HCT116 (cell line): ENCODE data around the gene COL23A1.

ENCODE experiments used
- CEBPB ChIP-seq: IDR thresholded peaks from 2 replicates; pipeline ENCODE4 v1.6.1; 2012; ENCODE audit warnings: low read depth
- ELF1 ChIP-seq: IDR thresholded peaks from 2 replicates; pipeline ENCODE4 v1.6.1; 2012; ENCODE audit warnings: low read depth, borderline replicate concordance
- EZH2phosphoT487 ChIP-seq: fragments of 200-600 bp; IDR thresholded peaks from 2 replicates; pipeline ENCODE4 v1.6.1; 2018; ENCODE audit warnings: antibody characterized with exemption, borderline replicate concordance
- FOSL1 ChIP-seq: IDR thresholded peaks from 2 replicates; pipeline ENCODE4 v1.6.1; 2012; ENCODE audit warnings: low read depth
- POLR2A ChIP-seq: IDR thresholded peaks from 2 replicates; pipeline ENCODE4 v1.7.0; 2011; ENCODE audit warnings: borderline replicate concordance; ENCODE audit not compliant: insufficient read depth, insufficient read length; ENCODE audit errors: extremely low read depth
- TF ChIP-seq, protein P1 (sequence below), 3 experiments: fragments of 200-600 bp in 1 of 3; sonication (generic) in 1 of 3; IDR thresholded peaks in 2 of 3; conservative IDR thresholded peaks in 1 of 3; 2 replicates each; pipeline ENCODE4 v1.5.1; 2012 to 2017; ENCODE audit warnings: low read depth in 2 of 3, low read length in 2 of 3, antibody characterized with exemption in 1 of 3, borderline replicate concordance in 1 of 3, control low read depth in 1 of 3, mild to moderate bottlenecking in 1 of 3, mixed read lengths in 1 of 3, mixed run types in 1 of 3, moderate library complexity in 1 of 3; ENCODE audit not compliant: insufficient read depth in 1 of 3
- TF ChIP-seq, protein P2 (sequence below): IDR thresholded peaks from 2 replicates; pipeline ENCODE4 v1.6.1; 2012
- TF ChIP-seq, protein P3 (sequence below): IDR thresholded peaks from 2 replicates; pipeline ENCODE4 v1.6.1; 2012; ENCODE audit warnings: low read depth
- TF ChIP-seq, protein P4 (sequence below): IDR thresholded peaks from 2 replicates; pipeline ENCODE4 v1.6.1; 2012

DNA sequence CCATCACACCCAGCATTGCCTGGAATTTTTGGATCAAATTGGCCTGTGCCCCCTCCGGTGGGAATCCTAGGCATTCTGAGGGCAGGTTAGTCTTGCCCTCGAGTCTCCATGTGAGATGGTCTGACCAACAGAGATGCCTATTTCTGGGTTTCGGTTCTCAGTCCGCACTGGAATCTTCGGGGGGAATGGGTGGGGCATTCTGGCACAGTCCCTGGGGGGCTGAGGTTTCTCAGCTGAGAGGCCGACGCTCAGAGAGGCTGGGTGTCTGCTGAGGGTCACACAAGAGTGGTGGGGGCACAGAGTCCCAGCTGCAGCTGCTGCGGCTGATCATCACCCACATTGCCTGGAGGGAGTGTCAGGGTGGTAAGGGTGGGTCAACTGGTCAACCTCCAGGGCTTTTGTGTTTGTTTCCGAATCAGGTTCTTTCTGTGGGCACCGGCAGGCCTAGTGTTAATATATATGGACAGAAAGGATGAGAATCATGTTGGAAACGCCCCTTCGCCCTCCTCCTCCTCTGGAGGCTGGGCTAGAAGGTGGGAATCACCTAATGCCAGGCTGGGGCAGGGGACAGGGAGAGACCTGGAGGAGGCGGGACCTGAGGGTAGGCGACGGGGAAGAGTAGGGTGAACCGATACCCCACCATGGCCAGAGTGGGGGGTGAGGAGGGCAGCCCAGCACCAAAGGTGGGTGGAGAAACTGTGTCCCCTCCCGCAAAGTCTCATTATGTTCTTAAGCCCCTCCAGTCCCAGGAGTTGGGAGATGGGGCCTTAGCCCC lies 208.1 kb downstream of the COL23A1 start:
- TF ChIP-seq EZH2phosphoT487 (no peak), CEBPB (no peak), POLR2A (no peak), ELF1 (no peak), FOSL1 (no peak)
- TF ChIP-seq, protein P1, sequence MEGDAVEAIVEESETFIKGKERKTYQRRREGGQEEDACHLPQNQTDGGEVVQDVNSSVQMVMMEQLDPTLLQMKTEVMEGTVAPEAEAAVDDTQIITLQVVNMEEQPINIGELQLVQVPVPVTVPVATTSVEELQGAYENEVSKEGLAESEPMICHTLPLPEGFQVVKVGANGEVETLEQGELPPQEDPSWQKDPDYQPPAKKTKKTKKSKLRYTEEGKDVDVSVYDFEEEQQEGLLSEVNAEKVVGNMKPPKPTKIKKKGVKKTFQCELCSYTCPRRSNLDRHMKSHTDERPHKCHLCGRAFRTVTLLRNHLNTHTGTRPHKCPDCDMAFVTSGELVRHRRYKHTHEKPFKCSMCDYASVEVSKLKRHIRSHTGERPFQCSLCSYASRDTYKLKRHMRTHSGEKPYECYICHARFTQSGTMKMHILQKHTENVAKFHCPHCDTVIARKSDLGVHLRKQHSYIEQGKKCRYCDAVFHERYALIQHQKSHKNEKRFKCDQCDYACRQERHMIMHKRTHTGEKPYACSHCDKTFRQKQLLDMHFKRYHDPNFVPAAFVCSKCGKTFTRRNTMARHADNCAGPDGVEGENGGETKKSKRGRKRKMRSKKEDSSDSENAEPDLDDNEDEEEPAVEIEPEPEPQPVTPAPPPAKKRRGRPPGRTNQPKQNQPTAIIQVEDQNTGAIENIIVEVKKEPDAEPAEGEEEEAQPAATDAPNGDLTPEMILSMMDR (IDR thresholded peaks at IDR 0.05 in 2 of 3, conservative IDR thresholded peaks at IDR 0.05 in 1 of 3; ENCODE audit: borderline replicate concordance in 1 of 3, insufficient read depth in 1 of 3, low read depth in 2 of 3, low read length in 2 of 3) = no peak
- TF ChIP-seq, protein P2, sequence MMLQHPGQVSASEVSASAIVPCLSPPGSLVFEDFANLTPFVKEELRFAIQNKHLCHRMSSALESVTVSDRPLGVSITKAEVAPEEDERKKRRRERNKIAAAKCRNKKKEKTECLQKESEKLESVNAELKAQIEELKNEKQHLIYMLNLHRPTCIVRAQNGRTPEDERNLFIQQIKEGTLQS = no peak
- TF ChIP-seq, protein P3, sequence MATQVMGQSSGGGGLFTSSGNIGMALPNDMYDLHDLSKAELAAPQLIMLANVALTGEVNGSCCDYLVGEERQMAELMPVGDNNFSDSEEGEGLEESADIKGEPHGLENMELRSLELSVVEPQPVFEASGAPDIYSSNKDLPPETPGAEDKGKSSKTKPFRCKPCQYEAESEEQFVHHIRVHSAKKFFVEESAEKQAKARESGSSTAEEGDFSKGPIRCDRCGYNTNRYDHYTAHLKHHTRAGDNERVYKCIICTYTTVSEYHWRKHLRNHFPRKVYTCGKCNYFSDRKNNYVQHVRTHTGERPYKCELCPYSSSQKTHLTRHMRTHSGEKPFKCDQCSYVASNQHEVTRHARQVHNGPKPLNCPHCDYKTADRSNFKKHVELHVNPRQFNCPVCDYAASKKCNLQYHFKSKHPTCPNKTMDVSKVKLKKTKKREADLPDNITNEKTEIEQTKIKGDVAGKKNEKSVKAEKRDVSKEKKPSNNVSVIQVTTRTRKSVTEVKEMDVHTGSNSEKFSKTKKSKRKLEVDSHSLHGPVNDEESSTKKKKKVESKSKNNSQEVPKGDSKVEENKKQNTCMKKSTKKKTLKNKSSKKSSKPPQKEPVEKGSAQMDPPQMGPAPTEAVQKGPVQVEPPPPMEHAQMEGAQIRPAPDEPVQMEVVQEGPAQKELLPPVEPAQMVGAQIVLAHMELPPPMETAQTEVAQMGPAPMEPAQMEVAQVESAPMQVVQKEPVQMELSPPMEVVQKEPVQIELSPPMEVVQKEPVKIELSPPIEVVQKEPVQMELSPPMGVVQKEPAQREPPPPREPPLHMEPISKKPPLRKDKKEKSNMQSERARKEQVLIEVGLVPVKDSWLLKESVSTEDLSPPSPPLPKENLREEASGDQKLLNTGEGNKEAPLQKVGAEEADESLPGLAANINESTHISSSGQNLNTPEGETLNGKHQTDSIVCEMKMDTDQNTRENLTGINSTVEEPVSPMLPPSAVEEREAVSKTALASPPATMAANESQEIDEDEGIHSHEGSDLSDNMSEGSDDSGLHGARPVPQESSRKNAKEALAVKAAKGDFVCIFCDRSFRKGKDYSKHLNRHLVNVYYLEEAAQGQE = no peak
- TF ChIP-seq, protein P4, sequence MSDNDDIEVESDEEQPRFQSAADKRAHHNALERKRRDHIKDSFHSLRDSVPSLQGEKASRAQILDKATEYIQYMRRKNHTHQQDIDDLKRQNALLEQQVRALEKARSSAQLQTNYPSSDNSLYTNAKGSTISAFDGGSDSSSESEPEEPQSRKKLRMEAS = no peak
